Activated CD8-positive, alpha-beta memory T cell treated with anti-CD3 and anti-CD28 coated beads, Interleukin-2, amount 50 U/mL, for 4 hours (primary cell): ENCODE data around the gene ANP32D.
"Not testable (repeated sequence)": the region's sequence is repeated elsewhere in the genome, so short reads cannot be mapped to it uniquely, and the experiment has no call there.

Experiments
- DNase-seq: peaks from one replicate; pipeline ENCODE4 v3.0.0-alpha.2; 2020

The ANP32D gene

DNA sequence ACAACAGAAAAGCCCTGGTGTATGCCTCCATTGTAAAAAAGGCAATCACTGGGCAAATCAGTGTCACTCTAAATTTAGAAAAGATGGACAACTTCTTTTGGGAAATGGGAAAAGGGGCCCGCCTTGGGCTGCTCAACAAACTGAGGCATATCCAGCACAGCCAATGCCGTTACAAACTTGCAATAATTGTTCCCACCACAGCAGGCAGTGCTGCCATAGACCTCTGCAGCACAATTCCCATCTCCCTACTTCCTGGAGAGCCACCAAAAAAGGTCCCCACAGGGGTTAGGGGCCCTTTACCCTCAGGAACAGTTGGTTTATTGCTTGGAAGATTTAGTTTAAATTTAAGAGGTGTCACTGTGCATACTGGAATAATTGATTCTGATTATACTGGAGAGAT, 36.6 kb downstream of the ANP32D start:
- DNase-seq = no peak

DNA sequence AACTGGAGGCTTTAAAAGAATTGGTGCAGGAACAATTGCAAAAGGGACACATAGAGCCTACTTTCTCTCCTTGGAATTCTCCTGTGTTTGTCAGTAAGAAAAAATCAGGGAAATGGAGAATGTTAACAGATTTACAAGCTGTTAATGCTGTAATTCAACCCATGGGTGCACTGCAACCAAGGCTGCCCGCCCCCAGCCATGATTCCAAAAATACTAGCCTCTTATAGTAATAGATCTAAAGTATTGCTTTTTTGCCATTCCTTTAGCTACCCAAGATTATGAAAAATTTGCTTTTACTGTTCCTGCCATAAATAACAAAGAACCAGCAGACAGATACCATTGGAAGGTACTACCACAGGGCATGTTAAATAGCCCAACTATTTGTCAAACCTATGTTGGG, 37.8 kb downstream of the ANP32D start:
- DNase-seq = no peak

DNA sequence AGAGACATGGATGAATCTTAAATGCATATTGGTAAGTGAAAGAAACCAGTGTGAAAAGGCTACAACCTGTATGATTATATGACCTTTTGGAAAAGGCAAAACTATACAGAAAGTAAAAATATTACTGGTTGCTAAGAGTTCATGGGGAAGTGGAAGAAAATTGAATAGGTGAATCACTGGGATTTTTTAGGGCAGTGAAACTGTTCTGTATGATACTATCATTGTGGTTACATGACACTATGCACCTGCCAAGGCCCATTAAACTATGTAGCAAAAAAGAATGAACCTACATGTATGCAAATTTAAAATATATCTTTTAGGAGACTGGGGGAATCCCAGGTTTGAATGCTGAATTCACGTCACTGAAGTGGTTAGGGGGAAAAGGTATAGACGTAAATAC, 40.5 kb downstream of the ANP32D start:
- DNase-seq = no peak

DNA sequence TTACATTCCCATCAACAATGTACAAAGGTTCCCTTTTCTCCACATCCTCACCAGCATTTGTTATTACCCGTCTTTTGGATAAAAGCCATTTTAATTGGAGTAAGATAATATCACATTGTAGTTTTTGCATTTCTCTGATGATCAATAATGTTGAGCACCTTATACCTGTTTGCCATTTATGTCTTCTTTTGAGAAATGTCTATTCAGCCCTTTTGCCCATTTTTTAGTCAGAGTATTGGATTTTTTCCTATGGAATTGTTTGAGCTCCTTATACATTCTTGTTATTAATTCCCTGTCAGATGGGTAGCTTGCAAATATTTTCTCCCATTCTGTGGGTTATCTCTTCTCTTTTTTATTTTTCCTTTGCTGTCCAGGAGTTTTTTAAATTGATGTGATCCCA, 42.4 kb downstream of the ANP32D start:
- DNase-seq = no peak

- DNase-seq = not testable (repeated sequence)
Observed at GRCh38 chr12:48520381-48520780, 48.0 kb downstream of the ANP32D start.
